Glomerular visceral epithelial cell (primary cell): ENCODE results near the gene SULF2.
"Not testable (repeated sequence)": the region's sequence is repeated elsewhere in the genome, so short reads cannot be mapped to it uniquely, and the experiment has no call there.

Source experiments
- DNase-seq: peaks from one replicate; pipeline ENCODE4 v3.0.0-alpha.2; 2016; ENCODE audit errors: extremely low spot score

The SULF2 gene

DNA sequence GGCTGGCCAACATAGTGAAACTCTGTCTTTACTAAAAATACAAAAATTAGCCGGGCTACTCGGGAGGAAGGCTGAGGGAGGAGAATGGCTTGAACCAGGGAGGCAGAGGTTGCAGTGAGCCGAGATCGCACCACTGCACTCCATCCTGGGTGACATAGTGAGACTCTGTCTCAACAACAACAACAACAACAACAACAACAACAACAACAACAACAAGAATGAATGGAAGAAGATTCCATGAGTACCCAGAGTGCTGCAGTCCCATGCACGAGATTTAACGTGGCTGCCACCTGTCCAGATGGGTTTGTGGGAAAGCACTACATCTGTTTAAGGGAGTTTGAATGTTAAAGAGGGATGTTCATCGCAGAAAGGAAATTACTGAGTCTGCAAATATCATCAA is 19.7 kb upstream of the SULF2 start:
- DNase-seq, result not testable (repeated sequence)

DNA sequence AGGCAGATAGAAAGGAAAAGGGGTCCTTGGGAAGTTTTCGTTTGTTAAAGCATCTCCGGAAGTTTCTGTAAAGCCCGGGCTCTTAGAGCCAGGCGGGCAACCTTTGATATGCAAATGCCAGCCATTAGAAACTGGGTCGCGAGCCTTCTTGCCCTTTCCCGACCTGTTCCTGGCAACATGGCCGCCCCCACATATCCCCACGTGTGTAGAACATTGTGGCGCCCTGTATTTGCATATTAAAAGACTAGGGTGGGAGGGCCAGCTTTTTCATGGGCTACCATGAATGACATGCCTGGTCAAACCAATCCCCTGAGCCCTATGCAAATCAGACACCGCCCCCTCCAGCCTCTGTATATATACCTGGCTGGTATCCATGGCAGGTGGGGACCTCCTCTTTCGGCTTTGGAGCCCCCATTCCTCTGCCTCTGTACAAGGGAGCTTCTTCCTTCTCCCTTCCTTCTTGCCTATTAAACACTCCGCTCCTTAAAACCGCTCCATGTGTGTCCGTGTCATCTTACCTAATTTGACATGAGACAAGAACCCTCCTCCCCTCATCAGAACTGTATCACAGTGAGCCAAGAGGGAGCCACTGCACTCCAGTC is 19.0 kb upstream of the SULF2 start:
- DNase-seq, result not testable (repeated sequence)

DNA sequence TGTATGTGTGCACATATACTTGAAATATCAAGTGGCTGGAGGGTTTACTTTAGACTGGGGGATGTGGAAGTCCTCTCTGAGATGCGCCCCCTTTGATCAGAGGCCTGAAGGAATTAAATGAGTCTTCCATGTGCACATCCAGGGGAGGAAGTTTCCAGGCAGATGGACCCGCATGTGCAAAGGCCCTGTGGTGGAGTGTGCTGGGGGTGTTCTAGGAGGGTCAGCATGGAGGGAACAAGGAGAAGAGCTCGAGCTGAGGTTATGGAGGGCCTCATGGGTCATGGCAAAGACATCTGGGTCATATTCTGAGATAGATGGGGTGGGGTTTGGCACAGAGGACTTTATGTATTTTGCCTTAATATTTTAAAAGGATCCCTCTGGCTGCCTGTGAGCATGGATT is 17.7 kb upstream of the SULF2 start:
- no peak for DNase-seq

DNA sequence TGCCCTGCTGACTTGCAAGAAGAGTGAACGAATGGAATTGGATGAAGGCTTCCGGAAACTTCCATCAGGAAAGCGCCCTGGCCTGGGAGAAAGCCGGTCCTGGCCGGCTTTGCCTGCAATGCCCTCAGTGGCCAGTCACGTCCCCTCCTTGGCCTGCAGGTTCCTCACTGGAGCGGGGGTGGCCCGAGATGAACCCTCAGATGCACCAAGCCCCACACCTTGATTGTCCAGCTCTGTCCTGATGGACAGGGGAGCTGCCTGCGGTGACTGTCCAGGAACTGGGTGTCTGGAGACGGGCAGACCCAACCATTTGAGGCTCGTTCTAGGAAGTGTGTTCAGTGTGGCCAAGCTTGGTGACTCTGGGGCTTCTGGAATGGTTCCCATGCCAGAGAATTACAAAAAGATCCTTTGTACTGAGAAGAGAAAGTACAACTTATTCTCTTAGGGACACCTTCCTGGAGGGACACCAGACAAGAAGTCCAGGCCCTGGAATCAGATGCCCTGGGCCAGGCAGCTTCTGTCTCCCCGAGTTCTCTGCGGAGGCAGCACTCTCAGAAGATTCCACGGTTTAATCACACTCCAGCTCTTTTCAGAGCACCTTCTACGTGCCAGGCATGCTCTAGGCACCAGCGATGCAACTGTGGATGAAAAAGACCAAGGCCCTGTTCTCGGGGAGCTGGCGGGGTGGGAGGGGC is 17.1 kb upstream of the SULF2 start:
- DNase-seq, result no peak

DNA sequence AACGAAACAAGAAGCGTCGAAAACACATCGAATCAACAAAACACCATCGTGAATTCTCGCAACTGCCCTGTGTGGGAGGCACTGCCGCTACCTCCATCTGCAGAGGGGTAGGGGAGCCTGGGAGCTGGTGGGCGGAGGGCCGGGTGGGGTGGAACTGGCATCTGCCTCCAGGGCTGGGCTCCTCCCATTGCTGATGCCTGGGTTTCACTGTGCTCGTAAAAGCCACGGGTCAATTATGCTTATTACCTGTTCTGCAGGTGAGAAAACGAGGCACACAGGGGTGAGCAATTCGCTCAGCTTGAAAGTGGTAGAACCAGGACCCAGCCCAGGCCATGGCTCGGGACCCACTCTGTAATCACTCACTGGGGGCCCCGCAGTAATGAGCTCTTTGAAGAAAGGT is 16.5 kb upstream of the SULF2 start:
- DNase-seq, result no peak

DNA sequence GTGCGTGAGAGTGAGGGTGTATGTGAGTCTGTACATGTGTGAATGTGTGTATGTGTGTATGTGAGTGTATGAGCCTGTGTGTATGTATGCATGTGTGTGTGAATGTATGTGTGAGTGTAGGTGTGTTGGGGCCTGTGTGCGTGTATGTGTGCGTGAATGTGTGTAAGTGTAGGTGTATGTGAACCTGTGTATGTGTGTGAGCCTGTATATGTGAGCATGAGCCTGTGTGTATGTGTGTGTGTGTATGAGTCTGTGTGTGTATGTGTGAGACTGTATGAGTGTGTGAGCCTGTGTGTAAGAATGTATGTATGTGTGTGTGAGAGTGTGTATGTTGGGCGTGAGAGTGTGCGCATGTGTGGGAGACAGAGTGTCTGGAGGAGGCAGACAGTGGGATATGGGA is 15.8 kb upstream of the SULF2 start:
- no peak for DNase-seq

DNA sequence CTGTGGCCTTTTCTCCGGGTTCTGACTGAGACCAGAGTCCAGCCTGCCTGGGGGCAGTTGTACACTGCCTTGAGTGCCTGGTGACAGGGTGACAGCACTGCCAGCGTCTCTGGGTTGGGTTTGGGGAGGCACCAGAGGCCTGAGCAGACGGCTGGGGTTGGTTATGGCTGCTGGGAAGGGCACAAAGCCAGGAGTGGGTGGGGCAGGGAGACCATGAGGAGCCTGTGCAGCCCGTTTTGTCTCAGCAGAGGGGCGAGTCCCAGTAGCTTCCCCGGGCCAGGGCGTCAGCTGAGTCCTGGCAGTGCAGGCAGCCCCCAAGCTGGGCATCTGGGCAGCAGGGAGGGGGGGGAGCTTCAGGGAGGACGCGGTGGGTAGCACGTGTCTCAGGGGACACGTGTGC is 15.3 kb upstream of the SULF2 start:
- DNase-seq, result no peak

DNA sequence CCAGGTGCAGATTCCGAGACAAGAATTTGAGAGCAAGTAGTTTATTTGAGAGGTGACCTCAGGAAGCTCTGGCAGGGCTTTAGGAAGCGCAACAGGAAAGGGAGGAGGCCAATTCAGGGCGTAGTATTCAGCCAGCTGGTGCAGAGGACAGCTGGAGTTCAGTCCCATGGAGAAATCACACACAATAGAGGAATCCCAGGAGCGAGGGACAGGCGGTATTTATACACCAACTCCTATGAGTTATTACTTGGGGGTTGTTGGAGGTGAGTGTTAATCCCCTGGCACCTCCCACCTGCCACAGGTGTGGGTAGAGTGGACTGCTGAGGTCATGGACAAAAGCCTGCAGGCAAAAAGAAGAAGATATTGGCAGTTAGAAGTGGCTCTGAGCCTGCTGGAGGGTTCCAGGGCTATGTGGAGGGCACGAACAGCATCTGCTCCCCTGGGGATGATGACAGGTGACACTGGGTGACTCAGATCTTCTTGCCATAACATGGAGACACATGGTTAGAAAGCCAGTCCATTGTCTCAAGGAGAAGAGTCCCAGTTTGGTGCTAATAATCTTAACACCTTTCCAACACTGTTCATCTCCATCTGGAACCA is 13.9 kb upstream of the SULF2 start:
- DNase-seq, result no peak

DNA sequence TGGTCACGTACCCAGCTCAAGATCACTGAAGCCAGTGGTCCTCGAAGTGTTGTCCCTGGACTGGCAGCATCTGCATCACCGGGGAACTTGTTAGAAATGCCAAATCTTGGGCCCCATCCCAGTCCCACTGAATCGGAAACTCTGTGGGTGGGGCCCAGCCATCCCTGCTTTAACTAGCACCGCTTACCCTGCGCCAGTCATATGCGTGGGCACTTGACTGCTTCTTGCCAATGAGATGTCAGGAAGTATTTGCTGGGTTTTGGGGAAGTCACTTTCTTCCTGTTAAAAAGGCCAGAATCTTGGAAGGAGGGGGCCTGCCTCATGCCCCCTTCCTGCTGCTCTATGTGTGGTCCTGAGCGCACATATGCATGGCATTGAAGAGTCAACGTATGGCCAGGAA is 11.7 kb upstream of the SULF2 start:
- no peak for DNase-seq

DNA sequence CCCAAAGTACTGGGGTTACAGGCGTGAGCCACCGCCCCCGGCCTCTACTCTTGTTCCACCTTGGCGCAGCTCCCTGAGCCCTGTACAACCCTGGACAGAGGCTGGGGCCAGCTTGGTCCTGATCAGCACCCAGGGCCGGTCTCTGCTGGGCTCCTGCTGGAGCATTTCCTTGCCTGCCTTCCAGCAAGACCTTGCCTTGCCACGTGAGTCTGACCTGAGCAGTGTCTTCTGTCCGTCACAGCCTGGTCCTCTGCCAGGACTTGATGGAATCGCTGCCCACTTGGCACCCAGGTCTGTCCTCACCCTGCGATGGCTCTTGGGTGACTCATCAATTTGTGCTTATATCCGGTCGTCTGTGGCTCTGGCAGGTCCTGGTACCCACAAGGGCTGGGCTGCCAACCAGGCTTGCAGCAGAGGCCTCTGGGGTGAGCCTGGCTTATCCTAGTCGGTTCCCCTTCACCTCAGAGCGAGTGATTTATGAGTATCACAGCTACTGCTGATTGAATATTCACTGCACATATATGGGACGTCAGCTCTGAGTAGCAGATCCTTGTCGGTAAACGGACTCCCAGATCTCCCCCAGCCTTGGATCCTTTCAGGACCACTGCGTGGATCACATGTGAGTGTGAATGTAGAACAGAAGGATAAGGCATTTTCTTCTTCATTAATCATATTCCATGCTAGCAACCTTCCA is 10.1 kb upstream of the SULF2 start:
- peak; percentile 53 for DNase-seq

DNA sequence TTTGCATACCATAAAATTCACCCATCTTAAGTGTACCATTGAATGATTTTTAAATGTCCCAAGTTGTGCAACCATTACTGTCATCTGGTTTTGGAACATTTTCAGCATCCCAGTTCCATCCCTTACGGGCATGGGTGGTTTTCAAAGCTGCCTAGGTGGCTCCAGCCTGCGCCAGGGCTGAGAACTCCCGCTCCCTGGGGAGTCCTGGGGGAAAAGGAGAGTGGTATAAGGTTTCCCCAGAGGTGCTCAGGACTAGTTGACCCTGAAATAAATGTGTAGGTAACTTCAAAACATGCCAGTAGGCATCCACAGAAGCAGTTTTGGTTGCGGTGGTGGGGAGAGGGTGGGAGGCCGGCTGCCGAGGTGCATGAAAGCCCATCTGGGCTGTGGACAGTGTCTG is 9.0 kb upstream of the SULF2 start:
- not testable (repeated sequence) for DNase-seq

DNA sequence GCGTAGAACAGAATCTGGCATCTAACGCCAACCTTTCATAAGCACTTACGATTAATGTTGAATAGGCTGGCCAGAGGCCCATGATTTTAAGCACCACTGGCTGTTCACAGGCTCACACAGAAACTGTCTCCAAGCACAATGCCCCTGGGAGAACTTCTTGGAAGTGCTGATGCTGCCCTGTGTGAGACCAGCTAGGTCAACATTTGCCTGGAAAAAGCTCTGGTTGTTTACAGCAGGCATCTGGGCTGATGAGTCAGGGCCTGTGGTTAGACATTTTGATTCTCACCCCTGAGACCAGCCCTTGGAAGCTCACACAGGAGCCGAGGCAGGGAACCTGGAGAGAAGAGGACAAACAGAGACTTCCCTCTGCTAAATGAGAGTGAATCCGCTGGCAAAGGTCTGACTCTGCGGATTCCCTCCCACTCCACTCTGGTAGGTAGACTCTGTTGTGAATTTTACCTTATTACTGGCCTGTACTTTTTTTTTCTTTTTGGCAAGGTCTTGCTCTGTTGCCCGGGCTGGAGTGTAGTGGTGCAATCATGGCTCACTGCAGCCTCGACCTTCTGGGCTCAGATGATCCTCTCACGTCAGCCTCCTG is 6.8 kb upstream of the SULF2 start:
- peak; percentile 63 for DNase-seq

DNA sequence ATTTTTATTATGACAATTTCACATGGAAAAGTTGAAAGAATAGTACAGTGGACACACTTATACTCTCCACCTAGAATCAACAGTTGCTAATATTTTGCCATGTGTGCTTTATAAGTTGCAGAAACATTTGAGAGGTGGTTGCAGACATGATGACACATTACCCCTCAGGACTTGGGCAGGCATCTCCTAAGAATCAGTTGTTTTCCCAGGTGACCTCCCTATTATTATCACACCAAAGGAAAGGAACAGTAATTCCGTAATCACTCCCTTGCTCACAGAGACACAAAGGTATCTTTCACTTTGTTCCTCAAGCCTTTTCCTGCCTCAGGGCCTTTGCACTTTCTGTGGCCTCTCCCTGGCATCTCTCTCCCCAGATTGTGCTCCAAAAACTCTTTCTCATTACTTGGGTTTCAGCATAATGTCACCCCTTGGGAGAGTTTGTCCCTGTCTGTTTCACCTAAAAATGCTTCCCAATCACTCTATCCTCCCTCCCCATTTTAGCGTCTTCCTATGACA is 5.9 kb upstream of the SULF2 start:
- DNase-seq, result no peak

DNA sequence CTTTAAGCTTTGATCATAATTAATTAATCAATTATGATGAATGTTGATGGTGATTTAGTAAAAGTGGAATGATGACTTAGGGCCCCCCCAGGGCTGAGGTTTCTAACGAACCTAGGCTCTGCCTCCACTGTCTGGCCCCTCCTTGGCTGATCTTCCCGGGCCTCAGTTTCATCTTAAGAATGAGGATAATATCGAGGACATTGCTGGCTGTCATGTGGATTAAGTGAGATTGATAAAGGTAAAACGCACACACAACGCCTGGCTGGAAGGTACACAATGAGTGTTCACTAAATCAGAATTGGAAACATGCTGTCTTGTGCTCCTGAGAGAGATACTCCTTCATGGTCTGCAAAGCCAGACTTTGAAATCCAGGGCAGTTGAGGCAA is 5.3 kb upstream of the SULF2 start:
- no peak for DNase-seq

DNA sequence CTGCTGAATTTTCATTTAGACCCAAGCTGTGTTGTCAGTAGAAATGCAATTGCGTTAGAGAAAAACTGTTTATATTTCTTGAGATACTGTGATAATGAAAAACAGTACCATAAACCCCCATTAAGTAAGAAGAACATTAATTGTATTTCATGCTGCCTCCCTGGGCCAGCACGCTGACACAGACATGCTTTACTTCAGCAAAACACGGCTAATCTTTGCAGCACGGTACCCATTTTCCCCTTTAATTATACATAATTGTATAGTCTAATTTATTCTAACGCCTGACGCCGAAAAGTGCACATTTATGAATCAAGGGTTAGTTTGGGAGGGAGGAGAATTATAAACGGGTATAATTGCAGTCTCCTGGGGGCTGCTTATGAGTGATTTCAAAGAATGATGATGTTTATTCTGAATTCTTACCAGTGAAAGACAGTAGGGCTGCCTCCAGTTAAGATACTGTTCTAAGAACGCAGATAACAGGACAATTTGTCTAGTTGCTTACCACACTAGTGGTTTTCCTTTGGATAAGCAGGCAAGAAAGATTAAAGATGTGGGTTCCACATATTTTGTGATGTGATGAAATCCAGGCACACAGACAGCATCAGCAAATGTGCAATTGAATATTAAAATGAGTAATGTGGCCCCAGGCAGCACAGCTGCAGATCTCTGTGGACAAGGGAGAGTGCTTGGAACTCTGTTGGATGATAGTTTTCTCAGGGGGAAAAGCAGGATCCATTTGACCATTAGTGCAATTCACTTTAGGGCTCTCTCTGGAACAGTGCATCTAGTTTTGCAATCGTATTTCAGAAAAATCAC is 4.7 kb upstream of the SULF2 start:
- DNase-seq, result no peak

DNA sequence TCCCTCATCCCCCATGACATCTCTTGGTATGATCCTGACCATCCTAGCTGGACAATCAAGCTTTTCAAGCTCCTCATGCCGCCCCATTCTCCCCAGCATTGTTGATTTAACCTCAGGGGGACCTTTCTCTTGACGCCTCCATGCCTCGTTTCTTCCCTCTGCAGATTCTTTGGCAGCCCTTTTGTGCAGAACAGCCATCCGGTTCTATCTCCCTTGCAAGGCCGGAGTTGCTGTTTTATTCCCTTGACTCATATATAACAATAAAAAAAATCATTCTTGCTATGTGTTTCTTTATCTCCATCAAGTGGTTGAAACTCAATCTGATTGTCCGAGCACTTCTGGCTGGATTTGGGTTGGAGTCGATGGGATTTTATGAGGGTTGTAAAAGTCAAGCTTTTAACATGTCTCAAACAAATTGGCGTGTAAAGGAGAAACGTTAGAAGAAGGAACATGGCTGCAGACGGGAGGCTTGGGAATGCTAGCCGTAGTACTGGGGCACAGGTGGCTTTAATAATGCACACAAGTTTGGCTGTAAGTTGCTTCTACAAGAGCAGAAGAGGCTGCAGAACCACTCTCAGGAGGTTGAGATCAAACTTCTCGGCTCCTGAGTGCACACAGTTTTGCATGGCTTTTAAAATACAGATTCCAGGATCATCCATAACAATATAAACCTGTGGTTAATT is 3.9 kb upstream of the SULF2 start:
- no peak for DNase-seq

DNA sequence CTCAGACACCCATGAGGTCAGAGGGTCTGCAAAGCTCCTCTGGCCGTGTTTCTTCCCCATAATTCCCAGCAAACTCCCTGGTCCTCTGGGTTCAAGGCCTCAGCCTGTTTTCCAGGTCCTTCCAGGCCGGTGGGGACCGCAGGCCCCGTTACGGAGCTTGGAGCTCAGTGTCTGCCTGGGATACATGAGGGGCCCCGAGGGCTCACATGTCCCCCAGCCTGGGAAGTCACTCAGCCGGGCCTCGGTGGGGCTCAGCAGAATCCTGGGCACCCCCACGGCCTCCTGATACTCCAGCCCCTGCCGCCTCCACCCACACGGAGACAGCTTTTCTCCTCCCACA is 3.4 kb upstream of the SULF2 start:
- no peak for DNase-seq

DNA sequence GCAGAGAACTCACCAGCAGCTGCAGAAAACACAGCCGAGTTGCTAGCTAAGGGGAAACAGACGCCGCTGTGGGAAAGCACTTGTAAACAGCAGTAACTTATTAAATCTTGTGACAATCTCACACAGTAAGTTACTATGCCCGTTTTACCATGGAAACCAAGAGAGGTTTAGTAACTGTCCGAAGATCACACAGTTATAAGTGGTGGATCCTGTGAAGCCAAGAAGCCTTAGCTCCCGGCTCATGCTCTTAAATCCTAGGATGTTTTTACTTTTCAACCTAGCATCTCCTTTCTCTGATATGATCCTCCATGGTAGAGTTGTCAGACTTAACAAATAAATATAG is 1.5 kb upstream of the SULF2 start:
- DNase-seq, result no peak

DNA sequence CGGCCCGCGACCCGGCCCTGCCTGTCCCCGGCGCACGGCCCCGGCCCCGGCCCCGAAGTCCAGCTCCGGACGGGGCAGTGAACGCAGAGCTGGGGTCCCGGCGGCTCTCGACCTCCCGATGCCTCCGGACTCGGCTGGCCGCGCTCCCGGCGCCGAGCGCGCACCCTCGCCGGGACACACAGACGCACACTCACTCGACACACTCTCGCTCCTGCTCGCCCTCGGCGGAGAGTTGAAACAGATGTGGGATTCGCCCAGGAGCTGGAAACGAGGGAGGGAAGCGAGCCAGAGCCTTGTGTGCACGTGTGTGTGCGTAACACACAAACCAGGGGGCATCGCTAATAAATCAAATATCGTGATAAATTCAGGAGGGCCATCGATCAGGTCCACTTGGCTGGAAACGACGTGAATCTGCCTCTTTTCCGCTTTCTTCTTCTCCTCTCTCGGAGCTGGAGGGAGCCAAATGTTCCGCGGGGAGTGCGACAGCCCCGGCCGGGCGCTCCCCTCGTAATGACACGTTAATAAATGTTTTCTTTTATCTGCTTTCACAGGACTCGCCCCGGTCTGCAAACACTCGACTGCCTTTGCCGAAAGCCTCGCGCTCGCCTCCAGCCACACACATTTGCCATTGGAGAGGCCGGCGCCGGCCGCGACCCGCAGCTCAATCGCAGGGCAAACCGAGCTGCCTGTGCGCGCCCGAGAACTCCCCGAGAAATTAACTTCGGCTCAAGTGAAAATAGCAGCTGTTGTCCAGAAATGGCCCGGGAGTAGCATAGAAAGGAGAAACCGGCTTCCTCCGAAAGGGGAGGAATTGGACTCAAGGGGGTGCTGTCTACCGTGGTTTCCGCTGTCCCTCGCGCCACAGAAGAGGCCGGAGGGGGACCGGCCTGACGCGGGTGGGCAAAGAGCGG is 828 bp upstream of the SULF2 start:
- peak; percentile 70 for DNase-seq
